HG03025 (cell line): ENCODE measurements around the gene KIF3C.
"Not testable (repeated sequence)": the region's sequence is repeated elsewhere in the genome, so short reads cannot be mapped to it uniquely, and the experiment has no call there.

Source experiments
- ATAC-seq: cut with Tn5 transposase; IDR thresholded peaks from one replicate; pipeline ENCODE4 v1.9.1; 2021; ENCODE audit warnings: mild to moderate bottlenecking, moderate library complexity; ENCODE audit not compliant: unreplicated experiment, low FRiP score

Gene KIF3C

GRCh38 chr2:25966531-25967270 lies 15.6 kb downstream of the KIF3C start:
- no peak for ATAC-seq

- ATAC-seq: no peak
Measured at GRCh38 chr2:25964891-25965290, 17.4 kb downstream of the KIF3C start.

- no peak for ATAC-seq
Measured at GRCh38 chr2:25960920-25961319, 21.4 kb downstream of the KIF3C start.

- ATAC-seq: no peak
Measured at GRCh38 chr2:25960396-25960795, 21.9 kb downstream of the KIF3C start.

GRCh38 chr2:25958611-25959010 lies 23.7 kb downstream of the KIF3C start:
- ATAC-seq: not testable (repeated sequence)

GRCh38 chr2:25957743-25958142 lies 24.6 kb downstream of the KIF3C start:
- ATAC-seq: no peak

- ATAC-seq: no peak
Measured at GRCh38 chr2:25955869-25956535, 26.3 kb downstream of the KIF3C start.

GRCh38 chr2:25955036-25955435 lies 27.3 kb downstream of the KIF3C start:
- no peak for ATAC-seq

- no peak for ATAC-seq
Measured at GRCh38 chr2:25954199-25954752, 28.0 kb downstream of the KIF3C start.

GRCh38 chr2:25951071-25951547 lies 31.2 kb downstream of the KIF3C start:
- ATAC-seq: no peak

- no peak for ATAC-seq
Measured at GRCh38 chr2:25948437-25948836, 33.9 kb downstream of the KIF3C start.

GRCh38 chr2:25941042-25941441 lies 41.3 kb downstream of the KIF3C start:
- no peak for ATAC-seq

- ATAC-seq: no peak
Measured at GRCh38 chr2:25939257-25939668, 43.0 kb downstream of the KIF3C start.

GRCh38 chr2:25938345-25938744 lies 44.0 kb downstream of the KIF3C start:
- ATAC-seq: no peak

- ATAC-seq: no peak
Measured at GRCh38 chr2:25936889-25937545, 45.3 kb downstream of the KIF3C start.

GRCh38 chr2:25933622-25934021 lies 48.7 kb downstream of the KIF3C start:
- no peak for ATAC-seq

- no peak for ATAC-seq
Measured at GRCh38 chr2:25929789-25930473, 52.4 kb downstream of the KIF3C start.

- ATAC-seq: no peak
Measured at GRCh38 chr2:25928668-25929067, 53.6 kb downstream of the KIF3C start.

GRCh38 chr2:25926984-25927756 lies 55.1 kb downstream of the KIF3C start:
- no peak for ATAC-seq

- no peak for ATAC-seq
Measured at GRCh38 chr2:25922501-25922900, 59.8 kb downstream of the KIF3C start.
